ENCODE measurements around the gene MPDU1. TPM values are rescaled to one million over a fixed set of nuclear protein-coding genes. Genes with fewer than 3 reads are reported as not detected.

MPDU1 gene
- total RNA-seq, 4 donors from 2014 or later, result 26.0 to 50.4 (median 31.5) TPM

GRCh38 chr17:7580604-7581575 is 2.8 kb upstream of the MPDU1 start:
- intact Hi-C loops (cut with DNase I), result no loop called here

GRCh38 chr17:7582396-7583252 is 1.0 kb upstream of the MPDU1 start:
- Histone ChIP-seq H3K4me1 (peaks cover 46 to 94% (median 89%) of the 10 kb centered on the region in 4 donors), H3K27ac (replicated peaks in 1 of 4) (peak overlapping the region; percentile 88 to 94 (median 90)), H3K9me3 (no peaks in the 10 kb centered on the region), H3K27me3 (no peaks in the 10 kb centered on the region), H3K36me3 (peaks cover 11 to 33% (median 29%) of the 10 kb centered on the region in 4 donors), H3K4me3 (peak overlapping the region; percentile 55 to 72 (median 66))
- DNase-seq (ENCODE audit: extremely low spot score), result no peak
- TF ChIP-seq POLR2A (IDR thresholded peaks at IDR 0.05; ENCODE audit: low read depth), result no peak
- TF ChIP-seq POLR2AphosphoS5 (IDR thresholded peaks at IDR 0.05), result no peak
- no peak for TF ChIP-seq CTCF (IDR thresholded peaks at IDR 0.05)
- TF ChIP-seq EP300 (IDR thresholded peaks at IDR 0.05), result no peak
- intact Hi-C loops (cut with DNase I), result no loop called here
- 95% methylated on average over 21 of the region's 36 CpGs for WGBS

More at GRCh38 chr17:7580604-7581575, 2.8 kb upstream of the MPDU1 start:
- no peaks in the 10 kb centered on the region for H3K9me3 ChIP-seq
- no peak for DNase-seq (ENCODE audit: extremely low spot score)
- peaks cover 53 to 94% (median 88%) of the 10 kb centered on the region in 4 donors for H3K4me1 ChIP-seq
- 76% methylated on average over 21 of the region's 23 CpGs for WGBS
- H3K4me3 ChIP-seq, result peak overlapping the region; percentile 21 to 72 (median 39)
- peak overlapping the region; percentile 82 to 94 (median 89) for H3K27ac ChIP-seq (replicated peaks in 1 of 4)
- no peaks in the 10 kb centered on the region for H3K27me3 ChIP-seq
- H3K36me3 ChIP-seq, result peaks cover 28 to 38% (median 34%) of the 10 kb centered on the region in 4 donors
- TF ChIP-seq POLR2A (IDR thresholded peaks at IDR 0.05; ENCODE audit: low read depth) (no peak), CTCF (IDR thresholded peaks at IDR 0.05) (no peak), POLR2AphosphoS5 (IDR thresholded peaks at IDR 0.05) (no peak), EP300 (IDR thresholded peaks at IDR 0.05) (no peak)

- Histone ChIP-seq H3K27me3 (no peaks in the 10 kb centered on the region), H3K36me3 (peaks cover 8 to 29% (median 27%) of the 10 kb centered on the region in 4 donors), H3K9me3 (no peaks in the 10 kb centered on the region), H3K27ac (replicated peaks in 1 of 4) (peak overlapping the region; percentile 78 to 86 (median 83)), H3K4me3 (no peak overlapping the region), H3K4me1 (peaks cover 51 to 81% (median 76%) of the 10 kb centered on the region in 4 donors)
- intact Hi-C loops (cut with DNase I), result no loop called here
- no peak for DNase-seq (ENCODE audit: extremely low spot score)
- 68% methylated on average over 9 of the region's 9 CpGs for whole genome bisulfite sequencing
- TF ChIP-seq POLR2A (IDR thresholded peaks at IDR 0.05; ENCODE audit: low read depth) (no peak), CTCF (IDR thresholded peaks at IDR 0.05) (peak in 1 of 3 experiments; percentile 17)
These were observed 3.2 kb downstream of the MPDU1 start for GRCh38 chr17:7586673-7587419.

GRCh38 chr17:7587420-7588151 is 3.9 kb downstream of the MPDU1 start:
- DNase-seq (ENCODE audit: extremely low spot score), result no peak
- H3K9me3 ChIP-seq, result no peaks in the 10 kb centered on the region
- peak overlapping the region in 3 of 4 donors; percentile 61 to 64 (median 63) for H3K4me3 ChIP-seq
- H3K36me3 ChIP-seq, result peaks cover 15 to 36% (median 34%) of the 10 kb centered on the region in 4 donors
- peaks cover 44 to 74% (median 68%) of the 10 kb centered on the region in 4 donors for H3K4me1 ChIP-seq
- no peaks in the 10 kb centered on the region for H3K27me3 ChIP-seq
- no peak for TF ChIP-seq POLR2A (IDR thresholded peaks at IDR 0.05; ENCODE audit: low read depth)
- peak in 1 of 2 donors; percentile 12 for TF ChIP-seq POLR2AphosphoS5 (IDR thresholded peaks at IDR 0.05)
- intact Hi-C loops (cut with DNase I), result loop anchor here (2.0 kb wide), 1 partner anchor 73 kb away; no protein-coding TSS in a partner anchor
- H3K27ac ChIP-seq (replicated peaks in 1 of 4), result peak overlapping the region; percentile 78 to 86 (median 83)
- 68% methylated on average over 10 of the region's 12 CpGs for WGBS

All from esophagus muscularis mucosa (tissue), 4 donors.